ENCODE results near the gene SIGLEC9. TPM values are rescaled to one million over a fixed set of nuclear protein-coding genes. Genes with fewer than 3 reads are reported as not detected.

The SIGLEC9 gene
- total RNA-seq, 1 donor from 2014 or later: not detected

GRCh38 chr19:51119101-51119500, 5.6 kb upstream of the SIGLEC9 start:
- Mint-ChIP-seq H3K4me3 (no peak overlapping the region), H3K4me1 (ENCODE audit: unreplicated experiment) (no peaks in the 10 kb centered on the region), H3K27ac (no peak overlapping the region), H3K27me3 (peaks cover 36% of the 10 kb centered on the region), H3K9me3 (no peaks in the 10 kb centered on the region), H3K36me3 (no peaks in the 10 kb centered on the region)
- DNase-seq (ENCODE audit: extremely low spot score, unreplicated experiment): no peak
- no peak for TF ChIP-seq CTCF (conservative IDR thresholded peaks at IDR 0.05)

GRCh38 chr19:51119611-51120010, 5.1 kb upstream of the SIGLEC9 start:
- no peaks in the 10 kb centered on the region for H3K36me3 Mint-ChIP-seq
- H3K27me3 Mint-ChIP-seq: peaks cover 36% of the 10 kb centered on the region
- H3K9me3 Mint-ChIP-seq: no peaks in the 10 kb centered on the region
- no peak overlapping the region for H3K27ac Mint-ChIP-seq
- no peaks in the 10 kb centered on the region for H3K4me1 Mint-ChIP-seq (ENCODE audit: unreplicated experiment)
- no peak for DNase-seq (ENCODE audit: extremely low spot score, unreplicated experiment)
- no peak for TF ChIP-seq CTCF (conservative IDR thresholded peaks at IDR 0.05)
- H3K4me3 Mint-ChIP-seq: no peak overlapping the region

- H3K36me3 Mint-ChIP-seq: no peaks in the 10 kb centered on the region
- H3K9me3 Mint-ChIP-seq: no peaks in the 10 kb centered on the region
- DNase-seq (ENCODE audit: extremely low spot score, unreplicated experiment): no peak
- H3K4me1 Mint-ChIP-seq (ENCODE audit: unreplicated experiment): no peaks in the 10 kb centered on the region
- TF ChIP-seq CTCF (conservative IDR thresholded peaks at IDR 0.05): no peak
- H3K4me3 Mint-ChIP-seq: no peak overlapping the region
- no peak overlapping the region for H3K27ac Mint-ChIP-seq
- peaks cover 32% of the 10 kb centered on the region for H3K27me3 Mint-ChIP-seq
Measured at GRCh38 chr19:51120160-51120559, 4.5 kb upstream of the SIGLEC9 start.

GRCh38 chr19:51121257-51121656, 3.4 kb upstream of the SIGLEC9 start:
- no peaks in the 10 kb centered on the region for H3K36me3 Mint-ChIP-seq
- TF ChIP-seq CTCF (conservative IDR thresholded peaks at IDR 0.05): no peak
- H3K4me3 Mint-ChIP-seq: no peak overlapping the region
- H3K27me3 Mint-ChIP-seq: peaks cover 27% of the 10 kb centered on the region
- DNase-seq (ENCODE audit: extremely low spot score, unreplicated experiment): no peak
- H3K27ac Mint-ChIP-seq: no peak overlapping the region
- no peaks in the 10 kb centered on the region for H3K4me1 Mint-ChIP-seq (ENCODE audit: unreplicated experiment)
- no peaks in the 10 kb centered on the region for H3K9me3 Mint-ChIP-seq

- Mint-ChIP-seq H3K4me1 (ENCODE audit: unreplicated experiment) (no peaks in the 10 kb centered on the region), H3K36me3 (no peaks in the 10 kb centered on the region), H3K27ac (no peak overlapping the region), H3K4me3 (no peak overlapping the region), H3K9me3 (no peaks in the 10 kb centered on the region), H3K27me3 (peaks cover 22% of the 10 kb centered on the region)
- DNase-seq (ENCODE audit: extremely low spot score, unreplicated experiment): no peak
- TF ChIP-seq CTCF (conservative IDR thresholded peaks at IDR 0.05): no peak
Measured at GRCh38 chr19:51122112-51122981, 2.4 kb upstream of the SIGLEC9 start.

All from type B pancreatic cell (in vitro differentiated cells).